Vagina (tissue), 2 donors: ENCODE data around the gene RGR.

Experiments
- POLR2A ChIP-seq, 2 donors: fragments of 450-650 bp; IDR thresholded peaks; one replicate each; pipeline ENCODE4 v1.6.1; 2017; ENCODE audit warnings: antibody characterized with exemption in 2 of 2, mild to moderate bottlenecking in 2 of 2, moderate library complexity in 2 of 2
- POLR2AphosphoS5 ChIP-seq, 2 donors: sonication (generic); formaldehyde crosslinking; IDR thresholded peaks; one replicate each; pipeline ENCODE4 v1.9.0; 2017; ENCODE audit warnings: antibody characterized with exemption in 2 of 2, mild to moderate bottlenecking in 2 of 2, low read depth in 1 of 2; ENCODE audit not compliant: insufficient read depth in 1 of 2
- TF ChIP-seq, protein P1 (sequence below), 3 experiments: fragments of 450-650 bp in 2 of 3; fragments of 200-600 bp in 1 of 3; sonication (generic) in 1 of 3; IDR thresholded peaks; one replicate each; pipeline ENCODE4 v1.5.1; 2017 to 2019; ENCODE audit warnings: antibody characterized with exemption in 3 of 3, mild to moderate bottlenecking in 2 of 3, moderate library complexity in 2 of 3

DNA sequence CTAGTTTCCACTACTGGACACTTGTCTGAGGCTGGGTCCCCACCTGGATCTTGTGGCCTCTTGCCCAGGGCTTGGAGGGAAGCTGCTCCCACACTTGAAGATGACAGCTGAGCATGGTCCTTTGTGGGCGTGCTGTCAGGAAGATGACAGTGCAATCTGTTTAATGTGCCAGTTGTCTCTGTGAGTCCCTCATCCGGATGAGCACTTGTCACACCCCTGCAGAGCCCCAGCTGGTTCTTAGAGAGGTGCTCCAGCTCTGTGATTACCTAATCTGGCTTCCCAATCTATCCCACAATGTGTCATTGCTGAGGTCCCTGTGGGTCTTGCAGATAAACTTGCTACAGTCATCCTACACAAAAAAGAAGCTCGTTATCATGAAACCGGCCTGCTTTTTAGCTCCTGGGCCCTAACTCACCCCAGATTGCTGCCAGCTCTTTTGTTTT lies 48.7 kb downstream of the RGR start:
- TF ChIP-seq, protein P1, sequence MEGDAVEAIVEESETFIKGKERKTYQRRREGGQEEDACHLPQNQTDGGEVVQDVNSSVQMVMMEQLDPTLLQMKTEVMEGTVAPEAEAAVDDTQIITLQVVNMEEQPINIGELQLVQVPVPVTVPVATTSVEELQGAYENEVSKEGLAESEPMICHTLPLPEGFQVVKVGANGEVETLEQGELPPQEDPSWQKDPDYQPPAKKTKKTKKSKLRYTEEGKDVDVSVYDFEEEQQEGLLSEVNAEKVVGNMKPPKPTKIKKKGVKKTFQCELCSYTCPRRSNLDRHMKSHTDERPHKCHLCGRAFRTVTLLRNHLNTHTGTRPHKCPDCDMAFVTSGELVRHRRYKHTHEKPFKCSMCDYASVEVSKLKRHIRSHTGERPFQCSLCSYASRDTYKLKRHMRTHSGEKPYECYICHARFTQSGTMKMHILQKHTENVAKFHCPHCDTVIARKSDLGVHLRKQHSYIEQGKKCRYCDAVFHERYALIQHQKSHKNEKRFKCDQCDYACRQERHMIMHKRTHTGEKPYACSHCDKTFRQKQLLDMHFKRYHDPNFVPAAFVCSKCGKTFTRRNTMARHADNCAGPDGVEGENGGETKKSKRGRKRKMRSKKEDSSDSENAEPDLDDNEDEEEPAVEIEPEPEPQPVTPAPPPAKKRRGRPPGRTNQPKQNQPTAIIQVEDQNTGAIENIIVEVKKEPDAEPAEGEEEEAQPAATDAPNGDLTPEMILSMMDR (IDR thresholded peaks at IDR 0.05) = no peak
- TF ChIP-seq POLR2A (IDR thresholded peaks at IDR 0.05) (no peak), POLR2AphosphoS5 (IDR thresholded peaks at IDR 0.05; ENCODE audit: insufficient read depth in 1 of 2, low read depth in 1 of 2) (no peak)
